Heart right ventricle (tissue), 16 donors: ENCODE measurements around the gene RPL10. TPM values are rescaled to one million over a fixed set of nuclear protein-coding genes. Genes with fewer than 3 reads are reported as not detected.

Experiments
- ATAC-seq, 8 donors: fragments of 200-7000 bp; cut with Tn5 transposase; one replicate each; pipeline ENCODE4 v1.9.1; 2020; ENCODE audit warnings: mild to moderate bottlenecking in 8 of 8, moderate library complexity in 8 of 8, moderate number of reproducible peaks in 1 of 8
- DNase-seq, 2 donors: peaks; one replicate each; pipeline ENCODE4 v3.0.0-alpha.2; 2020
- H3K27ac ChIP-seq, 10 donors: fragments of 200-600 bp; sonication (generic) in 2 of 10; one replicate each; pipeline versions ENCODE4 v1.5.0 to v1.8.0; 2020 to 2022; ENCODE audit warnings: mild to moderate bottlenecking in 3 of 10
- H3K27me3 ChIP-seq, 7 donors: fragments of 200-600 bp; one replicate each; pipeline ENCODE4 v1.8.0; 2021 to 2022; ENCODE audit warnings: mild to moderate bottlenecking in 2 of 7
- H3K36me3 ChIP-seq, 9 donors: fragments of 200-600 bp; sonication (generic) in 1 of 9; one replicate each; pipeline versions ENCODE4 v1.5.0 to v1.8.0; 2020 to 2022; ENCODE audit warnings: mild to moderate bottlenecking in 2 of 9
- H3K4me1 ChIP-seq, 9 donors: fragments of 200-600 bp; sonication (generic) in 1 of 9; one replicate each; pipeline versions ENCODE4 v1.5.0 to v1.8.0; 2020 to 2022; ENCODE audit warnings: mild to moderate bottlenecking in 4 of 9
- H3K4me3 ChIP-seq, 10 donors: fragments of 200-600 bp; sonication (generic) in 2 of 10; one replicate each; pipeline versions ENCODE4 v1.5.0 to v1.8.0; 2020 to 2022; ENCODE audit warnings: mild to moderate bottlenecking in 7 of 10, moderate library complexity in 2 of 10
- H3K9me3 ChIP-seq, 11 donors: fragments of 200-600 bp in 10 of 11; sonication (generic) in 2 of 11; one replicate each; pipeline versions ENCODE4 v1.5.0 to v1.8.0; 2013 to 2022; ENCODE audit warnings: mild to moderate bottlenecking in 2 of 11, control low read depth in 1 of 11, moderate library complexity in 1 of 11
- CTCF ChIP-seq, 9 donors: fragments of 200-600 bp; sonication (generic) in 2 of 9; IDR thresholded peaks; one replicate each; pipeline versions ENCODE4 v1.5.0 to v1.8.0; 2021 to 2022; ENCODE audit warnings: antibody characterized with exemption in 9 of 9, mild to moderate bottlenecking in 5 of 9, moderate library complexity in 1 of 9
- WGBS, 2 donors: extraction: QIAGEN DNeasy Blood & Tissue Kit; methylation state at CpG; one replicate each; pipeline ENCODE4 v1.1.7; 2013; ENCODE audit warnings: inconsistent platforms in 1 of 2; 5-methylcytosine and 5-hydroxymethylcytosine counted together
- intact Hi-C, 10 donors: fragments of 100-400 bp; cut with DNase I; formaldehyde crosslinking; loops; one replicate each; pipeline versions ENCODE4 v1.11.1 to v1.14.2; 2022
- long read RNA-seq, 3 donors: library from polyadenylated mRNA; unstranded; transcript quantifications; one replicate each; pipeline ENCODE4 v2.0.0, GENCODE V29; 2020 to 2021
- polyA plus RNA-seq, 2 donors: library from polyadenylated mRNA; stranded (reverse); fragments of 200-250 nt; gene quantifications; one replicate each; pipeline ENCODE4 v1.2.3, GENCODE V29; 2013
- total RNA-seq, 10 donors: library from RNA; stranded (reverse); fragmentation: NEBNext Ultra II Directional in 3 of 10; extraction: Animal tissue kit (Norgen Biotek cat#: 25700) in 3 of 10; gene quantifications; one replicate each; pipeline versions ENCODE4 v1.2.1 to v1.2.4, GENCODE V29; 2021 to 2023
- donor health status: Arrhythmogenic right ventricular cardiomyopathy.
- donor health status: ischemic (EF 13 %, LVEDD 7.1; RV severe dilation, severe dysfunction).
- donor health status: healthy with polysubstance abuse.
- donor health status: DM: no; HTN: yes; CAD: no.
- donor health status: DM: no; HTN: no; CAD: no.
- donor health status: ischemic (EF 25% LVEDD 6.9; RV normal size, moderate dysfunction).
- donor health status: ischemic (EF 25% LVEDD 5.7; RV mildly dilated, moderate dysfunction).
- donor health status: healthy.
- donor health status: DM: yes; HTN: yes; CAD: no.
- donor health status: Ischemic cardiomyopathy.
- donor health status: ischemic (EF 35%, LVEDD 5.7; RV mildly dilated, moderate dysfunction).
- donor health status: nonischemic (EF 11% LVEDD 7.7; RV severe dilation, severe dysfunction).
- donor health status: DM: yes; HTN: yes; CAD: no.
- donor health status: PGD.
- donor health status: ischemic (EF 29% LVEDD 5.4; RV normal size, mild dysfunction).
- donor health status: nonischemic (EF 23%, LVEDD 6.1; RV moderate dilation, normal function).

The RPL10 gene
- 1,000 to 10,000 TPM; 1,543 to 2,503 (median 1,867) TPM for total RNA-seq
- polyA plus RNA-seq: 1,000 to 10,000 TPM; 2,102 to 7,085 TPM
- long read RNA-seq, donor 1, transcript RPL10-201 (6 exons, 2,278 nt): major isoform, 674 of 747 reads
- long read RNA-seq, donor 1, transcript RPL10-207 (7 exons, 657 nt): minor isoform, 7 of 747 reads
- long read RNA-seq, donor 1, transcript RPL10-204 (7 exons, 2,318 nt): minor isoform, 31 of 747 reads
- long read RNA-seq, donor 1, partial matches to known transcripts: 34 of 747 reads
- long read RNA-seq, donor 1, other reads (novel, unspliced or antisense): 1 of 747 reads
- long read RNA-seq, donor 2, transcript RPL10-207 (7 exons, 657 nt): minor isoform, 5 of 759 reads
- long read RNA-seq, donor 2, transcript RPL10-201 (6 exons, 2,278 nt): major isoform, 687 of 759 reads
- long read RNA-seq, donor 2, transcript RPL10-204 (7 exons, 2,318 nt): minor isoform, 25 of 759 reads
- long read RNA-seq, donor 2, partial matches to known transcripts: 37 of 759 reads
- long read RNA-seq, donor 2, other reads (novel, unspliced or antisense): 3 of 759 reads
- long read RNA-seq, donor 3, transcript RPL10-201 (6 exons, 2,278 nt): major isoform, 316 of 384 reads
- long read RNA-seq, donor 3, transcript RPL10-204 (7 exons, 2,318 nt): minor isoform, 14 of 384 reads
- long read RNA-seq, donor 3, partial matches to known transcripts: 44 of 384 reads
- long read RNA-seq, donor 3, other reads (novel, unspliced or antisense): 3 of 384 reads

- H3K4me1 ChIP-seq: peaks cover 0 to 23% (median 15%) of the 10 kb centered on the region in 9 donors
- no peaks in the 10 kb centered on the region for H3K27me3 ChIP-seq
- ATAC-seq (peak; percentile 88 to 97 (median 94)), DNase-seq (peak; percentile 93)
- 0 to 1% methylated on average over 58 to 69 of the region's 69 CpGs for WGBS, 2 donors
- H3K9me3 ChIP-seq: peaks cover 0 to 10% (median 0%) of the 10 kb centered on the region in 11 donors
- intact Hi-C loops: loop anchor here in 3 of 10 donors (5.0 to 10.0 kb wide), 3 partner anchors 117 to 1586 kb away; partner anchors contain the start of gene FAM3A (in 1 of the 3)
- H3K36me3 ChIP-seq: peaks cover 0 to 35% (median 12%) of the 10 kb centered on the region in 9 donors
- H3K4me3 ChIP-seq: peak within 1 kb of the TSS; percentile 66 to 97 (median 78)
- no peak for TF ChIP-seq CTCF (IDR thresholded peaks at IDR 0.05)
- peak within 1 kb of the TSS; percentile 94 to 99 (median 98) for H3K27ac ChIP-seq
These were observed at the start of gene RPL10 for GRCh38 chrX:154397888-154398667. Gene RPL10 (plus strand): TSS chrX:154398377. CDS start chrX:154398520, 143 bp downstream.

GRCh38 chrX:154348646-154349358 is 49.4 kb upstream of the RPL10 start:
- intact Hi-C loops: no loop called here
- H3K4me1 ChIP-seq: peaks cover 0 to 33% (median 3%) of the 10 kb centered on the region in 9 donors
- no peak for ATAC-seq
- TF ChIP-seq CTCF (IDR thresholded peaks at IDR 0.05): no peak
- H3K36me3 ChIP-seq: peaks cover 0 to 57% (median 24%) of the 10 kb centered on the region in 9 donors
- H3K9me3 ChIP-seq: no peaks in the 10 kb centered on the region
- H3K27me3 ChIP-seq: no peaks in the 10 kb centered on the region
- 88 to 93% methylated on average over 15 to 24 of the region's 24 CpGs for WGBS, 2 donors
- no peak overlapping the region for H3K4me3 ChIP-seq
- H3K27ac ChIP-seq: no peak overlapping the region
- DNase-seq: peak in 1 of 2 donors; percentile 3

GRCh38 chrX:154349359-154349935 is 48.7 kb upstream of the RPL10 start:
- 56 to 69% methylated on average over 14 to 19 of the region's 19 CpGs for WGBS, 2 donors
- peaks cover 0 to 33% (median 3%) of the 10 kb centered on the region in 9 donors for H3K4me1 ChIP-seq

More at GRCh38 chrX:154349359-154349935, 48.7 kb upstream of the RPL10 start:
- Histone ChIP-seq H3K4me3 (no peak overlapping the region), H3K36me3 (peaks cover 0 to 64% (median 28%) of the 10 kb centered on the region in 9 donors), H3K9me3 (no peaks in the 10 kb centered on the region), H3K27me3 (no peaks in the 10 kb centered on the region), H3K27ac (peak overlapping the region in 1 of 10 donors; percentile 16)
- no peak for TF ChIP-seq CTCF (IDR thresholded peaks at IDR 0.05)
- intact Hi-C loops: no loop called here
- ATAC-seq (no peak), DNase-seq (no peak)
